ENCODE results near the gene TSPAN18. TPM values are rescaled to one million over a fixed set of nuclear protein-coding genes. Genes with fewer than 3 reads are reported as not detected.

The TSPAN18 gene
- total RNA-seq, 2 donors from 2014 or later, result 3.1 to 10.8 TPM

DNA sequence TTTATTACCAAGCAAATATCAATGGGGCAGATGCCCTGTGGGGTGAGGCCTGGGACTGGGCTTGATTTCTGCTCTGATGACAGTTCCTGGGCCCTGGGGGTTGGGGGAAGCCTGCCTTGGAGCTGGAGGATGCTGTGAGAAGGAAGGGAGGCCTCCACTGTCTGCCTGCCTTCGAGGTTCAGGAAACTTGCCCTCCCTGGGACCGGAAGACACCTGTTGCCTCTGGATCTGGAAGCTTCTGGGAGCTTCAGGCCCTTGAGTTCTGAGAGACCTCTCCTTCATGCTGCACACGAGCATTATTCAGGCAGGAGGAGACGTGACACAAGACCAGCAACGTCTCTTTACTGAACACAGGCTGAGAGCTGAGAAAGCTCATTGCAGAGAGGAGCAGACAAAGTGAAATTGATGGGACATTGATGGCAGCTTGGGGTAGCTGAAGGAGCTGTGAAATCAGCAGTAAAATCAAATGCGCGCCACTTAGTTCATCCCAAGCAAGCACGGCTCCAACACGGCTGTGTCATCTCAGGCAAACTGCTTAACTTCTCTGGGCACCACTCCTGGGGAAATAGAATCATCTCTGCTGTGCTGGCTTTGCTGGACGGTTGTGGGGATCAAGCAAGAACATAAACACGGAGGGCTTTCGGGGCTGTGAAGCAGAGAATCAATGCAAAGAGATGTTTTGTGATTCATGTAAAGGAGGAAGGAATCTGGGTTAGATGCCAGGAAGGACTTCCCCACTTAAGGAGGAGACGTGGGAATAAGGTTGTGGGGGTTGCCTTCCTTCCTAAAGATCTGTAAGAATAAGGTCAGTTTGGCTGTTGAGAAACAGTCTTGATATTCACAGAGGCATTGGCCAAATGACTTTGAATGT is 159.4 kb downstream of the TSPAN18 start:
- DNase-seq (no peak), ATAC-seq (no peak)
- intact Hi-C loops (cut with DNase I, micrococcal nuclease), result no loop called here

DNA sequence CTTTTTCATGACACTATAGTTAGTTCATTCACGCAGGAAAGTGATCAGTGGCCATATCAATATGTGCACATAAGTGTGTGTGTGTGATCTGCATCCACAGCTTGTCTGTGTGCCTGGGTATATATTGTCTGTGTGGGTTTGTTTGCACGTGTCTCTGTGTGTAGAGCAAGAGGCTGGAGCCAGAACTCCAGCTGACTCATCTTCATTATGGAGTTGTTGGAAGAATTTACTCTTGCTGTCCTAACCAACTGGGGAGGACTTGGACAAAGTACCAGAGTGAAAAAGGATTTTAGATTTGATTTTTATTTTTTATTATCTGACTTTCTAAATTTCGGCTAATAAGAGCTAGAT is 160.0 kb downstream of the TSPAN18 start:
- ATAC-seq (no peak), DNase-seq (no peak)
- intact Hi-C loops (cut with DNase I, micrococcal nuclease), result no loop called here

DNA sequence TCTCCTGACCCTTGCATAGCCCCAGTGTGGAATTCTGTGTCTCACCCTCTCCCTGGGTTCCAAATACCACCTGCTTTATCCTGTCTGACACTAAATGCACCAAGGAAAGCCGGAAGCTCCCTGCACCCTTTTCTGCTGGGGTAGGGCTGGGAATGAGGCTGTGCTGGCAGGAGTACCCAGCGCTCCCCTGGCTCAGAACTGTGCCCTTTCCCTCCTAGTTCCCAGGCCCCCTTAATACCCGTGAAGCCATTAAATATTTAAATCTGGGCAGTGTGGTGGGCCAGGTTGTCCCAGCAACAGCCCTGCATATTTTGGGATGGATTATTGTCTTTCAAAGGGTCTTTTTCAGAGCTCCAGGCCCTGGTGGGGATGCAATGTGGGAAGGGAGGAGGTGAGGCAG is 160.9 kb downstream of the TSPAN18 start:
- ATAC-seq, result no peak
- intact Hi-C loops (cut with DNase I, micrococcal nuclease), result no loop called here

DNA sequence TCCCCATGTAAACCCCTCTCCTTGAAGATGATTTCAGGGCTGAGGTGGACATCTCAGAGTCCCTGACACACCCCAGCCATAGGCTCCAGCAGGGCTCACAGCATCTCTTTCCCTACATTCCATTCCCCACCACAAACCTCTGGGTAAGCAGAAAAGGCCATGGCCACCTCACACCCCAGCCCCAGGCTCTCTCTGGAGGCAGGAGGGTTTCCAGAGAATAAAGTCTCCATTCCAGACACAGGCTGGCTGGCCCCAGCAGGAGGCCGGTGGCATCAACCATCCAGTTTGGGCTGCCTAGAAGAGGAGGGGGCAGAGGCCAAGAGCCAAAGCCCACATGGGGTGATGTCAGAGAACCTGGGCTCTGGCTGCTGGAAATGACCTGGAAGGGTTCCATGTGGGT is 162.5 kb downstream of the TSPAN18 start:
- no peak for ATAC-seq
- intact Hi-C loops (cut with DNase I, micrococcal nuclease), result no loop called here
- DNase-seq, result no peak

More for the DNA sequence above, 160.9 kb downstream of the TSPAN18 start:
- no peak for DNase-seq

DNA sequence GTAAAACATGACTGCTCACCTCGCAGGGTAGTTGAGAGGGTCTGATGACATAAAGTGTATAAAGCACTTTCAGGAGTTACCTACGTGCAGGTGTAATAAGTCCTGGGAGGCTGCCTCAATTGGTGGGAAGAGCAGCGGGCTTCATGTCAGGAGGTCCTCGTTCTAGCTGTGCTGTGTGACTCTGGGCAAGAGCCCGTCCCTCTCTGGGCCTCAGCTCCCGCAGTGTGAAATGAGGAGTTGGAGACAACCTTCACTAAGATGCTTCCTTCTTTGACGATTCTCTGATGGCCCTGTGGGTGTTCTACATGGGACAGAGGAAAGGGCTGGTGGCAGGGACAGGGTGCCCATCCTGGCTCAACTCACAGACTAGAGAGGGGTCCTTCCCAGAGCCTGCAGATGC is 166.1 kb downstream of the TSPAN18 start:
- DNase-seq (no peak), ATAC-seq (no peak)
- intact Hi-C loops (cut with DNase I, micrococcal nuclease), result no loop called here

DNA sequence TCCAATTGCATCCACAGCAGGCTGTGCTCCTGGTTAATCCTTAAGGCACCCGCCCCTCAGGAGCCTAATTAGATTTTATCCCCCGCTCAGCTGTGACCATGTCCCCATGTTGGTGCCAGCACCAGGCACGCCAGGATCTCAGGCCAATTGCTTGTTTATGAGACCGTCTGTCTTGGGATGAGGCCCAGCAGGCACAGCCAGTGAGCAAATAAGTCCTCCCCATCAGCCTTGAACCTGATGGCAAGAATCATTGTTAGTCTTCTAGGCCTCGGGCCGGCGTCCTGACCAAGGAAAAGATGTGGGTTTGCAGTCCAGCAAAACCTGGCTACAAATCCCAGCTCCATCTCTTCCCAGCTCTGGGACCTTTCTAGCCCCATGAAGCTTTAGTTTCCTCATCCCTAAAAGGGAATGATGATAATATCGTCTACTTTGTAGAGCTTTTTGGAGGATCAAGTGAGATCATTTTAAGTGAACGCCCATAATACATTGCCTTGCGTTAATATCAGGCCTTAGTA is 166.6 kb downstream of the TSPAN18 start:
- DNase-seq, result peak in 1 of 2 donors; percentile 57
- no peak for ATAC-seq

DNA sequence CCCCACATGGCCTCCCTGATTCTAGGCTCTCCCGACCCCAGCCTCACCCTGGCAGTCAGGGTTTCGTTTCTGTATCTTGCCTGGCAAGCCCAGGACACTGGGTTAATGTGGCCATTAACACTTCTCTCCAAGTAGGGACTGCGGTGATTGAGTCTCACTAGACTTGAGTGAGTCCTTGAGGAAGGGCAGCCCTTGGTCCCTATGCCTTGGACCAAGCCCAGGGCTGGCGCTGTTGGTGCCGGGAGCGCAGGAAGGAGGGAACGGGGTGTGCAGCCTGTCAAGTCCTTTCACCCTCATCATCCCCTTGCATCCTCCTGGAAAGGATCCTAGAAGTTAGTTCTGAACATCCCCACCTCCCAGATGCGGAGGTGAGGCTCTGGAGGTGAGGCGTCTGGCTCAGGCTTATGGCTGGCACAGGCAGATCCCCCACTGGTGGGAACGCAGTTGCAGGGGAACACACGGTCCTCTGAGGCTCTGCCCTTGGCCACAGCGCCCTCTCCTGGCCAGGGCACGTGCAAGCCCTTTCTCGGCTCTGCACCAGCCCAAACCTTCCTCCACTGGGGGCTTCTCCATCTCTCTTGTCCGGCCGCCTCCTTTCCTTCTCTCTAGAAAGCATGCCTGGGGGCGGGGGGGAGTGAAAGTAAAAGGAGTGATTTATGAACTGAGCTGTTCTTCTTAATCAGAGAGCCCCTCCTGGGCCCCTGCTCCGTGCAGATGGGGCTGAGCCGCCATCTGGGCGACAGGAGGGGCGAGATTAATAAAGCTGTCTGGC is 167.3 kb downstream of the TSPAN18 start:
- intact Hi-C loops (cut with DNase I, micrococcal nuclease), result no loop called here

More for the DNA sequence above, 166.6 kb downstream of the TSPAN18 start:
- intact Hi-C loops (cut with DNase I, micrococcal nuclease), result no loop called here

DNA sequence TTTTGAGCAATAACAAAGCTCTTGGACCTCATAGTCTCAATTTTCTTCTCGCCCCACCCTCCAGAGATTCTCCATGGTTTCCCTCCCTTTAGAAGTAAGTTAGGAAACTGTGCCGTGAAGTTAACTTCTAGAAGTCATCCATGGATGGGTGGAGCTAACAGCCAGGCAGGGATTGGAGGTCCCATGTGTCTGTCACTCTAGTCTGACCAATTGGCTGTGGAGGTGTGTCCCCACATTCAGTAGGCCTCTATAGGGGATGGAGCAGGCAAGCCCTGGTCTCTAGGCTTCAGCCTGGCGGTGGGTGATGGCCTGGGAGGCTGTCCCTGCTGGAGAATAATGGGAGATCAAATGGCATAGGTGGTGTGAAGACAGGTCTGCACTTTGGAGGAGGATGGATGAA is 173.2 kb downstream of the TSPAN18 start:
- intact Hi-C loops (cut with DNase I, micrococcal nuclease), result loop anchor here in 1 of 2 donors (5.0 kb wide), 2 partner anchors 178 to 343 kb away; no protein-coding TSS in a partner anchor
- peak; percentile 34 for ATAC-seq
- DNase-seq, result no peak

More for the DNA sequence above, 167.3 kb downstream of the TSPAN18 start:
- DNase-seq (peak; percentile 42 to 67), ATAC-seq (peak; percentile 60)

DNA sequence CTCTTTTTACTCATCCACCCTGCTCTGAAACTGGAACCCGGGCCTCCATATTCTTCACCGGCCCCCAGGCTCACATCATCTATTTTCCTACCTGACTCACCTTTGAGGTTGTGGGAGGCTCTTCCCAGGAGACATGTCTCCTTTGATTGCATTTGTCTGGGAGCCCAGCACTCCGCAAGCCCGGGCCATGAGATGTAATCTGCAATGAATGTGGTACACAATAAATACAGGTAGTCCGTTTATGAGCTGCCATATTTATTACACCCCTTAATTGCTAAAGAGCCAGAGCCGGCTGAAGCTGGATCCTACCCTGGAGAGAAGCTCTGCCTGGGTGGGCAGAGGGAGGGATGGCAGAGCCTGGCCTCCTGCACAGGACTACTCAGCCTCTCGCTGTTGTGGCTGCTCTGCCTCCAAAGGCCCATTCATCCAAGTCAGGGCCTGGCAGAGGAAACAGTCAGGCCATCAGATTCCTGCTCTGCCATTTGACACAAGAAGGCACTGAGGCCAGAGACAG is 174.4 kb downstream of the TSPAN18 start:
- no peak for DNase-seq
- ATAC-seq, result no peak
- intact Hi-C loops (cut with DNase I, micrococcal nuclease), result loop anchor here in 1 of 2 donors (5.0 kb wide), 2 partner anchors 179 to 344 kb away; no protein-coding TSS in a partner anchor

DNA sequence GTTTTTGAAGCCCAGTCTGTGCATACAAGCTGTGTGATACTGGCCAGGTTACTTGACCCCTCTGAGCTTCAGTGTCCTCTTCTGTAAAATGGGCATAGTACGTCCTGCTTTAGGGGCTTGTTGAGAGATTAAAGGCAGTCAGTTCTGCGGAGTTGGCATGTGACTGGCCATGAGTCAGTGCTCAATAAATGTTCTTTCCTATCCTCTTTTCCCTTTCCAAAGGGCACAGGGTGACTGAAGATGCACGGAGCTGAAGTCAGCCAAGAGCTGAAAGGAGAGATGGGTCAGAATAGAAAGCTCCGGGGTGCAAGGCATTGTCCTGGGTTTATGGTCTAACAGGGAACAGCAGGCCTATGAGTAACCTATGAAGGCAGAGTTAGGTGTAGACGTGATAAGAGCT is 175.0 kb downstream of the TSPAN18 start:
- intact Hi-C loops (cut with DNase I, micrococcal nuclease), result loop anchor here in 1 of 2 donors (5.0 kb wide), 2 partner anchors 179 to 344 kb away; no protein-coding TSS in a partner anchor
- ATAC-seq, result no peak

DNA sequence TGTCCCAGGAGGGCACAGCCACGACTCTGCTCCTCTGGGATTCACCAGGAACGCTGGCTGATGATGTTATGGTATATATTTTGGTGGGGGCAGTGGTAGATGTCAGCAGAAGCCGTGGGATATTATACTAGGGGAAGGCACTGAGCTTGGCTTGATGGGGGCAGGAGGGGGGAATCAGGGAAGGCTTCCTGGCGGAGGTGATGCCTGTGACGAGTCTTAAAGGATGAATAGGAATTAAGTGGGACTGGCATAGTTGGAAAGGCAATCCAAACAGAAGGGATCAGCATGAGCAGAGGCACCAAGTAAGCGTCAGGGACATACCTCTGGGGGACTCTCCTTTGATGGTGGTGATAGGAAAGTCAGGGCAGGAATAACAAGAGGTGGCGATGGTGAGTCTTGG is 176.3 kb downstream of the TSPAN18 start:
- ATAC-seq (no peak), DNase-seq (no peak)
- intact Hi-C loops (cut with DNase I, micrococcal nuclease), result loop anchor here in 1 of 2 donors (5.0 kb wide), 2 partner anchors 181 to 346 kb away; no protein-coding TSS in a partner anchor

More for the DNA sequence above, 175.0 kb downstream of the TSPAN18 start:
- DNase-seq, result no peak

DNA sequence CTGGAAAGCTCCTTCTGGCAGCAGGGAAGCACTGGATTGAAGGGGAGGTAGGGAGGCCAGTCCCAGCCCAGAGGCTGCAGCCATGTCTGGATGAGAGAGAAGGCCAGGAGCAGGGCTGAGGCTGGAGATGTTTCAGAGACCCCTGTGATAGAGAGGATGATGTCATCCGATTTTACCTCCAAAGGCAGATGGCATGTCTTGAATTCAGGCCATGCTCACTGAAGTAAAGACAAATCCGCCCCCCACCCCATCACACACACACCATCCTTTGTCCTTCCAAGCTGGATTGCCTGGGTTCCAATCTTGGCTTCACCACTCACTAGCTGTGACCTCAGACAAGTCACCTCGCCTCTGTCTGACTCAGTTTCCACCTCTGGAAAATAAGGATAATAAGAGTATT is 176.8 kb downstream of the TSPAN18 start:
- ATAC-seq, result no peak
- intact Hi-C loops (cut with DNase I, micrococcal nuclease), result loop anchor here in 1 of 2 donors (5.0 kb wide), 2 partner anchors 181 to 346 kb away; no protein-coding TSS in a partner anchor
- no peak for DNase-seq

DNA sequence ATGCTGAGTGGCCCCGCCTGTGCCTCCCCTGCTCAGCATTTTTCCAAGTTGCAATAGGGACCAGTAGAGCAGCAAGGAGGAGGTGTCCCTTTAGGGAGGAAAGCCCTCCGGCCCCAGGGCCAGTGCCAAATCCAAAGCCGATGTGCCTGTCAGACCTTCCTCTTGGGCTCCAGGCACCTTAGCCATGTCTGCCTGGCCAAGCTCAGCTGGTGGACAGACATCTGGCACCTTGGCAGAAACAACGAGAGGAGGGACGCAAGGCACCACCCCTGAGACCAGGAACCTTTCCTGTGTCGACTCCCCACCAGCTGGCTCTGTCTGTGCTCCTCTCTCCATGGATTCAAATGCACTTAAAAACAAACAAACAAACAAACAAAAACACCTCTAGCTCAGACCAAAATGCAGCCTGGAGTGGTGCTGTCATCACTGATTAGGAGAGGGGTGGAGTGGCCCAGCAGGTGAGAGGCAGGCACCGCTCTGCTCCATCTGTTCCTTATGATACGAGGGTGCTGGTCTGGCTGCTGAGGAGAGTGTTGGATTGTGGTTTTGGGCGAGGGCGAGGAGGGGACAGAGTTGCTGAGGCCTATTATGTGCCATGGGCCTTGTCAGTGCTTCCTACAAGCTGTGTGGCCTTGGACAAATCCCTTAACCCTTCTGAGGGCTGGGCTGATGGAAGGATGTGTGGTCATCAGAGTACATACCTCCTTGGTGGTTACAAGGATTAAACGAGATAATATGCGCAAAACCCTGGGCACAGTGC is 177.7 kb downstream of the TSPAN18 start:
- DNase-seq, result no peak
- no peak for ATAC-seq
- intact Hi-C loops (cut with DNase I, micrococcal nuclease), result loop anchor here in 1 of 2 donors (5.0 kb wide), 2 partner anchors 182 to 347 kb away; no protein-coding TSS in a partner anchor

DNA sequence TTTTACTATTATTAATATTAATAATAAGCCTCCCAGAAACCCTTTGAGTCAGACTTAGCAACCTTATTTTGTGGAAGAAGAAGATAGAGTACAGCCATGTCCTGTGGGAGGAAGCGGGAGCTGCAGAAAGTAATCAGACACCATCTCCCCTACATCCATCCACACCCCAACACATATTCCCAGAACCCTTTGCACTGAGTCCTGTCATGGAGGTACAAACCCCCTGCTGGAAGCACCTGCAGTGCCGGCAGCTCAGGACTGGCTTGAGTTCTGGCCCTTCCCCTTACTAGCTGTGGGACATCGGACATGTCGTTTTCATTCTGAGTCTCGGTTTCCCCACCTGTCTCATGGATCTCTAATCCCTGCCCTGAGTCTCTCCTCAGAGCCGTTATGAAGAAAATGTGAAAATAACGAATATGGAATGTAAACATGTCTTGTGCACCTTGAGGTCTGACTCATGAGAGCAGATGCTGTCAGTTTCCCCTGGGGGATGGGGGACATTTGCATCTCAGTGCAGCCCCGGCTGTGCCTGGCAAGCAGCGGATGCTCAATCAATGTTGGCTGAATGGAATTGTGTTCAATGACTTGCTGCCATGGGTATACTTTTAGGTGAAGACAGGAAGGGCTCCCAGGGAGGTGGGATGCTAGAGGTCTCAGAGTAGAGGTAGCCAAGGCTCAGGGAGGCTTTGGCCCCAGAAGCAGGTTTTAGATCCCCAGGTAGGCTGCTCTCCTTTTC is 178.5 kb downstream of the TSPAN18 start:
- ATAC-seq, result no peak
- DNase-seq, result no peak
- intact Hi-C loops (cut with DNase I, micrococcal nuclease), result no loop called here

DNA sequence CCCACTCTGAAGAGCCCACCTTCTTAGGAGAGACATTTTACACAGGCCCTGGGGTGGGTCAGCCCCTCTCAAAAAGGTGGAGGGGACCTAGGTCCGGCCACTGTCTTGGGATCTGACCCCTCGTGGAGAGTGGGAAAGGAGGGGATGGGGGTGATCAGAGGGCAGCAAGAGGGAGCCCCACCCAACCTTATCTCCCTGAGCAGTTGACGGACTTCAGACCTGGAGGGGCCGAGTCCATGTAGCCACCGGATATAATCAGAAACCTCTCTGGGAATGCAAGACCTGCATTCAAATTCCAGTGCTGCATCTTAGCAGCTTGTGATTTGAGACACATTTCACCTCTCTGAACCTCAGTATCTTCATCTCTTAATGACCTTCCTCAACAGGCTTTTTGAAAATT is 179.9 kb downstream of the TSPAN18 start:
- DNase-seq (no peak), ATAC-seq (peak; percentile 83)
- intact Hi-C loops (cut with DNase I, micrococcal nuclease), result no loop called here

DNA sequence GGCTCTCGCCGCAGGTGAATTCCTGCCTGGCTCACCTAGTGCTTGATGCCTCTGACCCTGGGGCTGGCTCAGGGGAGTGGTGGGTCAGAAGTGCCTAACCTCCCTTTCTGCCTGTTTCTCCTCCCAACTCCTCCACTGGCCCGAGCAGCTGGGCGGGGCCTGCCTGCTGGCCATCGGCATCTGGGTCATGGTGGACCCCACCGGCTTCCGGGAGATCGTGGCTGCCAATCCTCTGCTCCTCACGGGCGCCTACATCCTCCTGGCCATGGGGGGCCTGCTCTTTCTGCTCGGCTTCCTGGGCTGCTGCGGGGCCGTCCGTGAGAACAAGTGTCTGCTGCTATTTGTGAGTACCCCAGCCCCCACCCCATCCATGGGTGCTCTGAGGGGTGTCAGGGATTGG is 182.8 kb downstream of the TSPAN18 start:
- no peak for DNase-seq
- intact Hi-C loops (cut with DNase I, micrococcal nuclease), result no loop called here
- no peak for ATAC-seq

DNA sequence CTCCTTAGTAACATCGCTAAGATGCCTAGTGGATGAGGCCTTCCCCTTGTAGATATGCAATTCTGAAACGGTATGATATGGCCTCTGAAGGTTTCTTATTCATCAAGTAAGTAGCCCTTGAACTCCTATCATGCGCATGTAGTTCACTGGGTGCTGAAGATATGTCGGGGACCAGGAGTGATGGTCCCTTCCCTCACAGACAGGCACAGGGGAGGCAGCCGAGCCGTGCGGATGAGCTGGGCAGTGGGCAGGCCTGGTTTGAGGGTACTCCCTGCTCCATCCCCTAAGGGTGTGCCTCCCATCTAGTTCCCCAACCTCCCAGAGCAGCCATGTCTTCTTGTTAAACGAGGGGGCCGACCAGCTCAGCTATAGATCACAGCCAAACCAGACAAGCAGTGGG is 183.8 kb downstream of the TSPAN18 start:
- intact Hi-C loops (cut with DNase I, micrococcal nuclease), result loop anchor here (5.0 to 10.0 kb wide), 3 partner anchors 286 to 348 kb away; no protein-coding TSS in a partner anchor
- ATAC-seq (no peak), DNase-seq (no peak)

All from left colon (tissue), 2 donors.